D721Med (cell line): ENCODE measurements around the gene SORCS2.
A peak's percentile ranks its signal among the peaks of the same experiment; 100 is the strongest.

Source experiments
- DNase-seq: peaks from one replicate; pipeline ENCODE4 v3.0.0; 2011; ENCODE audit warnings: low spot score; ENCODE audit not compliant: insufficient read length
- FAIRE-seq: peaks from 2 replicates; lab custom pipeline; 2011; peaks lifted over from hg19 to GRCh38; lab: Jason Lieb, UNC
- TF ChIP-seq, protein P1 (sequence below): IDR thresholded peaks from 2 replicates; pipeline ENCODE4 v1.5.1; 2012; ENCODE audit warnings: mild to moderate bottlenecking, control low read depth; ENCODE audit not compliant: insufficient read depth; ENCODE audit errors: missing control alignments

The SORCS2 gene

DNA sequence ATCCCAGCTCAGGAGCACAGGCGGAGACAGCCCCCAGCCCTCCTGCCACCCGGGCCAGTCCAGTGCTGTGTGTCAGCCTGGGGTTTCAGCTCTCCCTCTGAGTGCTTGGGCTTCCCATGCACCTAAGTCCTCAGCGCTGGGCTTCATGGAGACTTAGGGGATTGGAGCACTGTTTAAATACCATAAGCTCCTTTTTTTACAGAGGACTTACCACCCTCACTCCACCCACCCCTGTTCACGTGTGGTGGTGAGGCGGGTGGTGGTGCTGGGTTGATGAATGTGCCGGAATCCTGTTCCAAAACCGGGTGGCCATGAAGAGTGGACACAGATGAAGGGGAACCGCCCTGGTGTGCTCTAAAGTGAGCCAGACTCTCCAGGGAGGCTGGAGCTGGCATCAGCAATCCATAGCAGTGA lies 175.5 kb downstream of the SORCS2 start:
- DNase-seq (peak; percentile 75), FAIRE-seq (no peak)

DNA sequence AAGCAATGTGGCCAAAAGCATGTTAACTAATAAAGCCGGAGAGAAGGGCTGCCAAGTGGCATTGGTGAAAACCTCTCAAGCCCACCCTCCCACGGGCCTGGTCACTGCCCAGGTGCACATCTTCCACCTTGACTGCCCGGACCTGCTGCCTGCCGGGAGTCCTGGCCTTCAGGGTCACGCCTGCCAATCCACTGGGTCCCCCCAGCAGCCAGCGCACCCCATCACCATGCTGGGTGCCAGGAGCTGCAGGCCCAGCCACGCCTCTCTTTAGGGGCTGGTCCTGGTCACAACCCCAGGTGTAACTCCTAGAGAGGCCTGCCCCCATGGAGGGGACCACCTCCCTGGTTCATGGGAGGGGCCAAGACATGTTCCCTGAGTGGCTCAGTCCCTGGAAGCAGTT lies 176.0 kb downstream of the SORCS2 start:
- FAIRE-seq, result no peak
- TF ChIP-seq, protein P1, sequence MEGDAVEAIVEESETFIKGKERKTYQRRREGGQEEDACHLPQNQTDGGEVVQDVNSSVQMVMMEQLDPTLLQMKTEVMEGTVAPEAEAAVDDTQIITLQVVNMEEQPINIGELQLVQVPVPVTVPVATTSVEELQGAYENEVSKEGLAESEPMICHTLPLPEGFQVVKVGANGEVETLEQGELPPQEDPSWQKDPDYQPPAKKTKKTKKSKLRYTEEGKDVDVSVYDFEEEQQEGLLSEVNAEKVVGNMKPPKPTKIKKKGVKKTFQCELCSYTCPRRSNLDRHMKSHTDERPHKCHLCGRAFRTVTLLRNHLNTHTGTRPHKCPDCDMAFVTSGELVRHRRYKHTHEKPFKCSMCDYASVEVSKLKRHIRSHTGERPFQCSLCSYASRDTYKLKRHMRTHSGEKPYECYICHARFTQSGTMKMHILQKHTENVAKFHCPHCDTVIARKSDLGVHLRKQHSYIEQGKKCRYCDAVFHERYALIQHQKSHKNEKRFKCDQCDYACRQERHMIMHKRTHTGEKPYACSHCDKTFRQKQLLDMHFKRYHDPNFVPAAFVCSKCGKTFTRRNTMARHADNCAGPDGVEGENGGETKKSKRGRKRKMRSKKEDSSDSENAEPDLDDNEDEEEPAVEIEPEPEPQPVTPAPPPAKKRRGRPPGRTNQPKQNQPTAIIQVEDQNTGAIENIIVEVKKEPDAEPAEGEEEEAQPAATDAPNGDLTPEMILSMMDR, result no peak
- no peak for DNase-seq

More for the DNA sequence above, 175.5 kb downstream of the SORCS2 start:
- TF ChIP-seq, protein P1, result no peak

DNA sequence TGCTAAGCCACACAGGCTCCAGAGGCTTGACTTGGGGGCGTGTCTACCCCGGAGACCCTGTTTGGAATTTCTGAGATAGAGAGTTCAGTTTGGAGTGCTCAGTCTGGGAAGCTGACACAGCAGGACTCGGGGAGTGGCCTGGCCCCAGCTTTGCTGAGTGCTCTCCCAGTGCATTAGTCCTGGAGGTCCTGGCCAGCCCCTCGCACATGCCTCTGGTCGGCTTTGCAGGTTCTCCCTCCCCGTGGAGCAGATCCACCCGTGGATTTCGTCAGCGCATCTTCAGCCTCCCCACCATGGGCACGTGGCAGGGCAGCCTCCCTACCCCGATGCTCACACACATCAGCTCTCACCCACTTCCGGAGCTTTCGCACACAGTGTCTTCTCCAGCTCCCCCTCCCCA lies 177.2 kb downstream of the SORCS2 start:
- FAIRE-seq (no peak), DNase-seq (no peak)
- TF ChIP-seq, protein P1, result no peak

- FAIRE-seq (no peak), DNase-seq (no peak)
- TF ChIP-seq, protein P1, result no peak
Measured at GRCh38 chr4:7370038-7370437, 177.7 kb downstream of the SORCS2 start.

DNA sequence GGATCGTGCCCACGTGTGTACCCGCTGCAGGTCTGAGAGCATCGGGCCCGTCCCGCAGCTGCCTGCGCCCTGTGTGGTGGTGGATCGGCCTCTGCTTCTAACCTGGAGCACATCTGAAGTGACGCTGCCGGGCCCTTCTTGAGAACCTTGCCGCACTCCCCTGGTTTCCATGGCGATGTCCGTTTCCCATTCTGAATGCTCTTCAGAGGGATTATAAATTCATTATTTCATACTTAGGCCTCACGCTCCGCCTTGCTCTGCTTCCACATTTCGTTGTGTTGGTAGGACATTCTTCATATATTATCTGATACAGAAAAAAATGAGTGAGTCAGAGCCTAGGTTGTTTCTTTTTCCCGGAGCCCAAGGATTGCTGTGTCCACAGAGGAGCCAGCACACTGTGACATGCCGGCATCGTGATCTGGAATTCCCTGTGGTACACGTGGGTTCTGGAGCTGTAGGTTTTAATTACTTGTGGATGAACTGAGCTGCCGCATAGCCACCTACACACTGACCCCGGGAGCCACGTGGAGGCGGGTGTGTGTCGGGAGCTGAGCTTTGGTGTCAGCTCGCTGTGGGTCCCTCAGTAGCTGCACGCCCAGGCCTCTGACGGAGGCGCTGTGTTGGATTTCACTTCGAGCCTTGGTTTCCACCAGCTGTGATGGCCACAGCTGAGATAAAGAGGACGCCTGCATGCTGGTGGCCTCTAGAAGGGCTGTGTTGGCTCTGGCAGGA lies 179.0 kb downstream of the SORCS2 start:
- no peak for FAIRE-seq
- DNase-seq, result no peak
- TF ChIP-seq, protein P1, result no peak

DNA sequence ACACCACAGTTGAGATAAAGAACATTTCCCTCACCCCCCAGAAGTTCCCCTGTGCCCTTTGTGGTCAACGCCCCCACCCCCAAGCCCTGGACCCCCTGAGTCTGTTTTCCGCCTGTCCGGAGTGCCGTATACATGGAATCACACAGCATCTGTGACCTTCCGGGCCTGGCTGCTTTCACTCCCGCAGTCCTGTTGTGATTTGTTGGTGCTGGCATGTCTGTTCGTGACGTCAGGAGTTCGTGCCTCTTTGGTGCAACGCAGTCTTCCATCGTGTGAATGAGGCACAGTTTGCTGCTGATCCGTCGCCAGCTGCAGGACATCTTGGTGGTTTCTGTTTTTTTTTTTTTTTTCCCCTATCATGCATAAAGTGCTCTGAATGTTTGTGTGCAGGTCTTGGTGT lies 180.3 kb downstream of the SORCS2 start:
- no peak for FAIRE-seq
- no peak for DNase-seq
- TF ChIP-seq, protein P1, result no peak

- TF ChIP-seq, protein P1, result no peak
- FAIRE-seq (no peak), DNase-seq (no peak)
Measured at GRCh38 chr4:7374571-7374970, 182.2 kb downstream of the SORCS2 start.
